Tibial nerve (tissue), 4 donors: ENCODE results near the gene GPR4. TPM values are rescaled to one million over a fixed set of nuclear protein-coding genes. Genes with fewer than 3 reads are reported as not detected.
"Not testable (repeated sequence)": the region's sequence is repeated elsewhere in the genome, so short reads cannot be mapped to it uniquely, and the experiment has no call there.

Experiments
- DNase-seq, 2 donors: peaks; one replicate each; pipeline ENCODE4 v3.0.0-alpha.2; 2019; ENCODE audit warnings: low spot score in 2 of 2
- H3K27ac ChIP-seq, 4 donors: fragments of 200-600 bp; sonication (generic) in 3 of 4; one replicate each; pipeline ENCODE4 v1.5.1; 2017 to 2019; ENCODE audit warnings: mild to moderate bottlenecking in 1 of 4
- H3K27me3 ChIP-seq, 2 donors: fragments of 200-600 bp; sonication (generic) in 1 of 2; one replicate each; pipeline versions ENCODE4 v1.5.1 to v1.6.0; 2017 to 2019
- H3K36me3 ChIP-seq, 3 donors: fragments of 200-600 bp; sonication (generic); one replicate each; pipeline ENCODE4 v1.5.1; 2018 to 2019
- H3K4me1 ChIP-seq, 4 donors: fragments of 200-600 bp; sonication (generic) in 3 of 4; one replicate each; pipeline ENCODE4 v1.5.1; 2017 to 2019
- H3K4me3 ChIP-seq, 4 donors: fragments of 200-600 bp; sonication (generic) in 3 of 4; one replicate each; pipeline ENCODE4 v1.5.1; 2017 to 2019; ENCODE audit warnings: mild to moderate bottlenecking in 1 of 4, moderate library complexity in 1 of 4
- H3K9me3 ChIP-seq, 4 donors: fragments of 200-600 bp; sonication (generic) in 3 of 4; one replicate each; pipeline ENCODE4 v1.5.1; 2017 to 2019
- CTCF ChIP-seq, 5 experiments: fragments of 200-600 bp in 3 of 5; fragments of 450-650 bp in 2 of 5; sonication (generic) in 3 of 5; IDR thresholded peaks; one replicate each; pipeline ENCODE4 v1.5.1; 2016 to 2019; ENCODE audit warnings: antibody characterized with exemption in 5 of 5, mild to moderate bottlenecking in 3 of 5, moderate library complexity in 2 of 5
- EP300 ChIP-seq, 2 donors: sonication (generic); formaldehyde crosslinking; IDR thresholded peaks; one replicate each; pipeline ENCODE4 v1.6.1; 2017; ENCODE audit warnings: antibody characterized with exemption in 2 of 2, mild to moderate bottlenecking in 1 of 2
- POLR2A ChIP-seq, 2 donors: fragments of 450-650 bp; IDR thresholded peaks; one replicate each; pipeline ENCODE4 v1.6.1; 2017; ENCODE audit warnings: antibody characterized with exemption in 2 of 2, mild to moderate bottlenecking in 2 of 2, moderate library complexity in 2 of 2
- WGBS, 2 donors: methylation state at CpG; one replicate each; pipeline ENCODE4 v1.1.5; 2018; 5-methylcytosine and 5-hydroxymethylcytosine counted together
- total RNA-seq, 4 donors: library from RNA; depleted of rRNA; stranded (reverse); fragments of >200 nt; gene quantifications; one replicate each; pipeline ENCODE4 v1.1.0, GENCODE V29; 2016

The GPR4 gene
- total RNA-seq, 4 donors from 2014 or later: 12.6 to 15.6 (median 13.8) TPM

DNA sequence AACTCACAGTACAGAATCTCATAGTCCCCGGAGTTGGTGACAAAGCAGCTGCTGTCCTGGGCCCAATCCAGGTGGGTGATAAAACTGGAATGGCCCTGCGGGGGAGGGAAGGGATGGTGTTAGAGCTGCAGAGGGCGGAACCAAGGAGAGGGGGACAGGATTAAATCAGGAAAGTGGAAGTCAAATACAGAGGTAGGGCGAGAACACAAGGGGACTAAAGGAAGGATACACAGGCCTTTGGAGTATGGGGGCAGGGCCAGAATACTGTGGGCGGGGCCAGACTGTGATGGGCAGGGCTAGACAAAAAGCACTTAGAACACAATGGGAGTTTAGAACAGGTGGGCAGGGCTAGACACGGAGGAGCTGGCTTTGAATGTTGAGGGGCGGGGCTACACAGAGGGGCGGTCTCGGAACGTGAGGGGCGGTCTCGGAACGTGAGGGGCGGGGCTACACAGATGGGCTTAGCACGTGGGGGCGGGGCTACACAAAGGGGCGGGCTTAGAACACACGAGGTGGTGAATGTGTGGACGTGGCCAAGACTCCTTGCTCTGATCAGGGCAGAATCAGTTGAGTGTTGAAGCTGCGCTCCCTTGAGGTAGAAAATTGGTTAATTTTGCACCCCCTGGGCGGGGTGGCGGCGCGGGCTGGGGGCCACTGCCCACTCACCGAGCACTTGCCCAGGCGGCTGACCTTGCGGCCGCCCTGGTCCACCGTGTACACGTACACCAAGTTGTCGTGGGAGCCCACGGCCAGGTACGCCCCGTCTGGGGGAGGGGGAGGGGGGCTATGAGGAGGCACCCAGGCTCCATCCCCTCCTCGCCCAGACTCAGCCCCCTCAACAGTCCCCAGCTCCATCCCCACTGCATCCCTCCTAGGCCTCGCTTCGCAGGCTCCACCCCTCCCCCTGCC lies 14.0 kb upstream of the GPR4 start:
- peaks cover 0 to 11% (median 0%) of the 10 kb centered on the region in 4 donors for H3K4me1 ChIP-seq
- WGBS, 2 donors: 28 to 47% methylated on average over 32 to 35 of the region's 37 CpGs
- TF ChIP-seq EP300 (IDR thresholded peaks at IDR 0.05) (no peak), POLR2A (IDR thresholded peaks at IDR 0.05) (no peak), CTCF (IDR thresholded peaks at IDR 0.05) (no peak)
- peak overlapping the region in 3 of 4 donors; percentile 42 to 62 (median 53) for H3K27ac ChIP-seq
- no peaks in the 10 kb centered on the region for H3K9me3 ChIP-seq
- peak overlapping the region in 1 of 4 donors; percentile 17 for H3K4me3 ChIP-seq
- no peaks in the 10 kb centered on the region for H3K27me3 ChIP-seq
- peaks cover 0 to 80% (median 0%) of the 10 kb centered on the region in 3 donors for H3K36me3 ChIP-seq
- peak; percentile 79 to 81 for DNase-seq

GRCh38 chr19:45615056-45615455 lies 13.0 kb upstream of the GPR4 start:
- Histone ChIP-seq H3K4me1 (peaks cover 0 to 11% (median 0%) of the 10 kb centered on the region in 4 donors), H3K27ac (peak overlapping the region in 1 of 4 donors; percentile 46), H3K36me3 (peaks cover 0 to 80% (median 0%) of the 10 kb centered on the region in 3 donors)
- 89 to 90% methylated on average over 9 of the region's 9 CpGs for WGBS, 2 donors
- H3K4me3 ChIP-seq, H3K9me3 ChIP-seq, H3K27me3 ChIP-seq, DNase-seq: not testable (repeated sequence)

DNA sequence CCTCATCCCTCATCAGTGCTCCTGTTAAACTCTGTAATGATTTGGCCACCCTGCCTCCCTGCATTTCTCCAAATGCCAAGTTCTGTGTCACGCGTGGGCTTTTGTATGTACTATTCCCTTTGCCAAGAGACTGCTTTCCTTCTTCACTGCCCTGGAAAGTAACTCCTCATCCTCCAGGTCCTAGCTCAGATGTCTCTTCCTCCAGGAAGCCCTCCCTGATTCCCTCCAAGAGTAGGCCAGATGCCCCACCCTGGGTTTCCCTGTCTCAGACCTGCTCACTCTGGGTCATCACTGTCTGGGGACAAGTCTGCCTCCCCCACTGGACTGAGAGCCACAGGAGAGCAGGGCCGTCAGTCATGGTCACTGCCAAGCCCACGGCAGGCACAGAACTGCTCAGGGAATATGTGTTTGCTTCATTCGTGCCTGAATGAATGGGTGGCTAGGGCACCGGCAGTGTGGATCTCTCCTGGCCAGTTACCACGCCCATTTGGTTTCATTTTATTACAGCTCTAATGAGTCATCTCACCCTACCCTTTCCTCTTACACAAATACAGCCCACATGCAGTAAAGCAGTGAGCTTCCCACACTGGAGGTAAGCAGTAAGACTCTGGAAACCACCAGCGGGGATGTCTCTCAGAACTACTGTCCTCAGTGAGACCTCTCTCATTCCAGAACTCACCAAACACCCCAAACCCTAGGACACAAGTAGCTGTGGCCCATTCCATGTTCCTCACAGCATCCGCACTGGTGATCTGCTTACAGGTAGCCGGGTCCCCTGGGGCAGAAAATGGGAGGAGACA lies 12.1 kb upstream of the GPR4 start:
- H3K4me3 ChIP-seq: no peak overlapping the region
- peaks cover 0 to 80% (median 0%) of the 10 kb centered on the region in 3 donors for H3K36me3 ChIP-seq
- peaks cover 0 to 11% (median 0%) of the 10 kb centered on the region in 4 donors for H3K4me1 ChIP-seq
- WGBS, 2 donors: 70% methylated on average over 10 of the region's 10 CpGs
- no peak for DNase-seq
- no peaks in the 10 kb centered on the region for H3K27me3 ChIP-seq
- H3K27ac ChIP-seq: peak overlapping the region in 2 of 4 donors; percentile 46 to 56
- TF ChIP-seq EP300 (IDR thresholded peaks at IDR 0.05): no peak
- TF ChIP-seq POLR2A (IDR thresholded peaks at IDR 0.05): no peak
- TF ChIP-seq CTCF (IDR thresholded peaks at IDR 0.05): no peak
- H3K9me3 ChIP-seq: no peaks in the 10 kb centered on the region

- Histone ChIP-seq H3K27me3 (peaks cover 0 to 3% of the 10 kb centered on the region in 2 donors), H3K27ac (no peak overlapping the region), H3K9me3 (no peaks in the 10 kb centered on the region), H3K36me3 (peaks cover 0 to 56% (median 0%) of the 10 kb centered on the region in 3 donors), H3K4me3 (no peak overlapping the region), H3K4me1 (peaks cover 0 to 11% (median 3%) of the 10 kb centered on the region in 4 donors)
- TF ChIP-seq POLR2A (IDR thresholded peaks at IDR 0.05) (no peak), EP300 (IDR thresholded peaks at IDR 0.05) (no peak), CTCF (IDR thresholded peaks at IDR 0.05) (no peak)
- DNase-seq: no peak
- WGBS, 2 donors: 91 to 95% methylated on average over 6 of the region's 6 CpGs
Measured at GRCh38 chr19:45608948-45609347, 6.9 kb upstream of the GPR4 start.
